Stimulated activated naive CD4-positive, alpha-beta T cell (primary cell): ENCODE results near the gene IRAK1.
A peak's percentile ranks its signal among the peaks of the same experiment; 100 is the strongest.

Source experiments
- DNase-seq, 6 experiments: peaks; one replicate each; lab custom pipeline; 2025; lab: John Stamatoyannopoulos, UW

Gene IRAK1

DNA sequence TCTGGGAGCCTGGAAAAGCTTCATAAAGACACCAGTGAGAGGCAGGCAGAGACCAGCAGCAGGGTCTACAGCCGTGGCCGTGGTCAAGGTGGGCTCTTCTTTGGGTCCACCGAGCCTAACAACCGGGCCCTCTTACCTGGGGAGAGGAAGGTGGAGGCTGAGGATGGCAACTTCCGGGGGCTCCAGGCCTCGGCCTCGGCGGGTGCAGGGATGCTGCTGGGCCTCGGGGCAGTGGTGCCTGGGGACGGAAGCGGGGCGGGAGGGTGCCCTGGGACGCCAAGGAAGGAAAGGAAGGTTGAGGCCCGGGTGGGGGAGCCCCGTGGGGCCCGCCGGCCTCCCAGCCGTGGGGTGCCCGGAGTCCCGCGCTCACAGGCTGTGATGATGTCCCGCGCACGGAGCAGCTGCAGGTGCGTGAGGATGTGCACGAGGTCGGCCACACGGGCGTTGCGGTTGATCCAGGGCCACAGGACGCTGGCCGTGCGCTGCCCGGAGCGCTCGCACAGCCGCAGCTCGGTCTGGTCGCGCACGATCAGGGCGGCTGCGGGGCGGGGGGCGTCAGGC is 561 bp downstream of the IRAK1 start:
- DNase-seq, result peak in 1 of 6 experiments; percentile 42

DNA sequence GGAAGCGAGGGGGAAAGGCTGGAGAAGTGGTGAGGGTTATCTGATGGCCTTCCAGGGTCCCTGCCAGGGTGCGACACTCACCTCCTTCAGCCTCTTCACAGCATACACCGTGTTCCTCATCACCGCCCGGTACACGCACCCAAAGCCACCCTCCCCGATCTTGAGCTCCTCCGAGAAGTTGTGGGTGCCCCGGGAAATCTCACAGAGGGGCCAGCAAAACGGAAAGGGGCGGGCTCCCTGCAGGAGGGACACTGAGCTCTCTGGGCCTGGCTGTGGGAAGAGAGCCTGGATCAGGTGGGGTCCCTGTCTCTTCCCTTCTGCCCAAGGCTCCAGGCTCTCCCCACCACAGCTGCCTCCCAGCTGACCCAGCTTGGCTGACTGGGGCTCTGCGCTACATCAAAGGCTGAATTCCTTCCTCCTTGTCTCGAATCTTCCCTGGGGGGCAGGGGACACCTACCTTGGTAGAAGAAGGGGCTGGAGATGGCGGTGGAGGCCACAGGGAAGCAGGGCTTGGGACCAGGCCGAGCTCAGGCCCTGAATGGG is 1.1 kb downstream of the IRAK1 start:
- DNase-seq, result no peak

DNA sequence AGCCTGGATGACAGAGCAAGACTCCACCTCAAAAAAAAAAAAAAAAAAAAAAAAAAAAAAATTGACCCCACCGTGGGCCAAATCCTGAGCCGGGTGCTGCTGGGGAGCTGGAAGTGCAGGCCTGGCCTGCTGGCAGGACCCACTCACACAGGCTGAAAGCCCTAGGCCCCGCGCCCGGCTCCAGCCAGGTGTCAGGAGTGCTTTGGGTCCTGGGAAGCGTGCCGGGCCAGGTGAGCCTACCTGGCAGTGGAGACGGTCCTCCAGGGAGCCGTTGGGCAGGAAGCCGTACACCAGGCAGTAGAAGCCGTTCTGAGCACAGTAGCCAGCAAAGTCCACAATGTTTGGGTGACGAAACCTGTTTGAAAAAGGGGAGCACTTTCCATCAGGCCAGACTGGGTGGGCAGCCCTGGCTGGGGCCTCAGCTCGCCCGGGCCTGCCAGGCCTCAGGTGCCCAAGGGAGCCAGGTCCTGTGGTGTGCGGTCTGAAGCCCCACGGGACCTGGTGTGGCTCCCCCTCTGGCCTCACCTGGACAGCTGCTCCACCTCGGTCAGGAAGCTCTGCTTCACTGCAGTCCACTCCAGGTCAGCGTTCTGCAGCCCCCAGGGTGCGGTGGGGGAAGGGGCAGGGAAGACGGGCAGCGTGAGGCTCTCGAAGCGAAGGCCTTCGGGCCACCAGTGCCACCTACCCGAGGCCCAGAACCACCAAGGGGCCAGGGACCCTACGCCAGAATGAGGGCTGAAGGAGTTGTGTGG is 1.8 kb downstream of the IRAK1 start:
- no peak for DNase-seq

GRCh38 chrX:154016366-154017076 is 3.2 kb downstream of the IRAK1 start:
- no peak for DNase-seq

GRCh38 chrX:154015581-154016264 is 4.0 kb downstream of the IRAK1 start:
- no peak for DNase-seq

- DNase-seq, result no peak
Measured at GRCh38 chrX:154014429-154015380, 5.0 kb downstream of the IRAK1 start.

- DNase-seq, result peak; percentile 9 to 61 (median 44)
Measured at GRCh38 chrX:154013614-154014360, 5.9 kb downstream of the IRAK1 start.

GRCh38 chrX:154013001-154013421 is 6.7 kb downstream of the IRAK1 start:
- DNase-seq, result no peak

DNA sequence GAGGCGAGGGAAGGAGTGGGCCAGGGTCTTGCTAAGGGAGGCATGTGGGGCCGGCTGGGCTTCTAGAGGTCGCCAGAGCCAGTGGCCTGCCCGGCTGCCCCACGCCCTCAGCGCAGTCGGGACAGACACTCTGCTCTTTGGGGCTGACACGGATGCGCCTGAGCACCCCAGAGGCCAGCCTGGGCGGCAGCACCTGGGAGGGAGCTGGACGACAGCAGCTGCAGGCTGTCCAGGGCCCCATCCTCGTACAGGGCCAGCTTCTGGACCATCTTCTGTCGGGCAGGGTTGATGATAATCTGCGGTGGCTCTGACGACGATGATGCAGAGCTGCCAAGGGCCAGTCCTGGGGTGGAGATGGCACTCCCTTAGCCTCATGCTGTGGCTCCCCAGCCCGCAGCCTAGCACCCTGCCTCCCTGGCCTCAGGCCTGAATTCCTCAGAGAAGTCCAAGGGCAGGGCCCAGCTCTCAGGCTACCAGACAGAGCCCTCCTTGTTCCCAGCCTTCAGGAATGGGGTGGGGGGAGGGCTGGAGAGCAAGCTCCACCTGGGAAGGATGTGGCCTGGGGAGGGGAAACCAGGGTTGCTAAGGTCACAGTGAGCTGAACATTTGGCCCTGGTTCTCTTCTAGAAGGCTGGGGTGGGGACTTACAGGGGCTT is 7.2 kb downstream of the IRAK1 start:
- DNase-seq, result no peak

GRCh38 chrX:154011376-154012335 is 8.0 kb downstream of the IRAK1 start:
- DNase-seq, result no peak

- DNase-seq, result no peak
Measured at GRCh38 chrX:154010330-154011087, 9.2 kb downstream of the IRAK1 start.

- no peak for DNase-seq
Measured at GRCh38 chrX:154008521-154008920, 11.2 kb downstream of the IRAK1 start.

DNA sequence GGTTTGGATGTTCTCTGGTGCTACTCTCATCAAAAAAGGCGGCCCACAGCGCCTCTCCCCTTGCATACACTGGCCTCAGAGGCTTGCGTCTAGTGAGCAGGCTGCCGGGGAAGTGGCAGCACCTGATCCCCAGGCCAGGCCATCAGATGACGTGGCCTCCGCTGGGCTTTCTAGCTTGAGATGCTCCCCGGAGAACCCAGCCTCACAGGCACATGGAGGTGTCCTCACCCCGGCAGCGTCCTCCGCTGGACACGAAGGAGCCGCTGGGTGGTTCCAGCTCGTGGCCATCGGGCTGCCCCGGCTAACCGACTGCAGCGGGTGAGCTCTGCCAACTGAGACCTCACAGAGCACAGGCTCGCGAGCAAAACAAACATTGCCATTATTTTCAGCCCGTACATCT is 12.8 kb downstream of the IRAK1 start:
- no peak for DNase-seq

DNA sequence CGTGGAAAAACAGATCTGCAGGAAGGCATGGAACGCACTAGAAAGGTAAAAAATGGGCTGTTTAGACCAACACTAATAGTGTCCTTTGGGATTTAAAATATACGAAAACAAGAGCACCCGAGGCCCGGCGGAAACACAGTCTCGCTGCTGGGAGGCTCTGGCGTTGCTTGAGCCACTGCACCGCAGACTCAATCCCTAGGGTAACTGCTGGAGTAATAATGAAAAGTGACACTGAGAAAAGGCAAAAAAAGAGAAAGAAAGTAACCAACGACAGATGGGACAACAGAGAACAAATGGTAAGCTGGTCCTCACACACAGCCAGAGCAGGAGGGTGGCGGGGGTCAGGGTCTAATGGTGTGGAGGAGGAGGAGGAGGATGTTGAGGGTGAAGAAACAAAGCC is 15.4 kb downstream of the IRAK1 start:
- DNase-seq, result no peak

DNA sequence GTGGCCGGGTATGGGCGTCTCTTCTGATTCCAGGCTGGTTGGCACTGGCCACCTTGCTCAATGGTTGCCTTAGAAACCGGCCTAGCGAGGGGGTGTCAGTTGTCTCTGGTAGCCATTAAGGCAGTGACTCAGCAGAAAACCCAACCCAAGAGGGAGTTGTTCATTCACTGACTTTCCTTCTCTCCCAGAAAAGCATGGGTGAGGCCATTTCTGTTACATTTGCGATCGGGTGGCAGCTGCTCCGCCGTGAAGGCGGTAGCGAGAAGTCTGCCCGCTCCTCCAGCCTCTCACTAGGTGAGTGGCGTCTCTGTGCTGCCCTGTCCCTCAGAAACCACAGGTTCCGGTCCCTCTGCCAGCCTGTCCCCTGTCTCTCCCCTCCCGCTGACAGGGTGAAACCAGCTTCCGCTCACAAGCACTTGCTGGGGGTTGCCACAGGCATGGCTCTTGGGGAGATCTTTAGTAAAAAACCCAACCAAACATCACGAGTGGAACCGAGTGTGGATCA is 17.4 kb downstream of the IRAK1 start:
- DNase-seq, result peak in 1 of 6 experiments; percentile 6

- no peak for DNase-seq
Measured at GRCh38 chrX:154000051-154000450, 19.7 kb downstream of the IRAK1 start.

GRCh38 chrX:153999359-154000037 is 20.2 kb downstream of the IRAK1 start:
- no peak for DNase-seq
